ENCODE data around the gene STAG3. TPM values are rescaled to one million over a fixed set of nuclear protein-coding genes. Genes with fewer than 3 reads are reported as not detected.

STAG3 gene
- total and polyA plus RNA-seq, 2 donors (not counting 3 experiments of a cell fraction or from before 2014, with no cell fraction given) = 0.29 to 1.4 TPM

- no peaks in the 10 kb centered on the region for H4K20me1 ChIP-seq (replicated peaks; ENCODE audit: control insufficient read depth, extremely low read depth, insufficient read depth, low read length)
- no peak overlapping the region for H3K27ac ChIP-seq (ENCODE audit: insufficient read depth, low read depth, low read length)
- no peak overlapping the region for H2AFZ ChIP-seq (ENCODE audit: low read depth, low read length)
- H3K4me1 ChIP-seq (ENCODE audit: control insufficient read depth, extremely low read depth, insufficient read depth, low read length) = peaks cover 14% of the 10 kb centered on the region
- no peaks in the 10 kb centered on the region for H3K79me2 ChIP-seq (ENCODE audit: control insufficient read depth, insufficient read depth, low read length)
- DNase-seq (ENCODE audit: low read depth, low spot score) (no peak), FAIRE-seq (no peak)
- no peaks in the 10 kb centered on the region for H3K9me1 ChIP-seq (replicated peaks; ENCODE audit: control insufficient read depth, extremely low read depth, insufficient read depth, low read length)
- no peaks in the 10 kb centered on the region for H3K9me3 ChIP-seq (replicated peaks; ENCODE audit: control insufficient read depth, insufficient read depth, low read length)
- dilution Hi-C loops (cut with MboI; ENCODE audit: extremely low pct_ligation_motif_present, low sequenced_read_pairs) (no loop called here), intact Hi-C loops (cut with micrococcal nuclease) (no loop called here)
- no peak overlapping the region for H3K4me3 ChIP-seq (replicated peaks in 1 of 3; ENCODE audit: insufficient read depth in 1 of 3, low read depth in 1 of 3, low read length in 3 of 3)
- TF ChIP-seq MAX (IDR thresholded peaks at IDR 0.05; ENCODE audit: insufficient read depth, insufficient read length) = no peak
- no peak for TF ChIP-seq POLR2A (IDR thresholded peaks at IDR 0.05; ENCODE audit: low read depth, low read length)
- no peak for TF ChIP-seq JUN (IDR thresholded peaks at IDR 0.05; ENCODE audit: borderline replicate concordance, insufficient read depth, insufficient read length, low read depth)
- no peak for TF ChIP-seq EZH2 (IDR thresholded peaks at IDR 0.05; ENCODE audit: borderline replicate concordance, low read depth, low read length, severe bottlenecking)
- TF ChIP-seq FOS (IDR thresholded peaks at IDR 0.05; ENCODE audit: borderline replicate concordance, insufficient read depth, low read length) = no peak
- no peak for TF ChIP-seq CTCF (IDR thresholded peaks at IDR 0.05; ENCODE audit: extremely low read depth in 1 of 2, insufficient read depth in 1 of 2, low read depth in 1 of 2, low read length in 2 of 2)
- TF ChIP-seq GATA2 (IDR thresholded peaks at IDR 0.05; ENCODE audit: insufficient read depth, insufficient read length, low read depth, low read length) = no peak
- no peak for TF ChIP-seq POLR2AphosphoS5 (IDR thresholded peaks at IDR 0.05; ENCODE audit: insufficient read depth, low read depth, low read length)
- TF ChIP-seq MYC (IDR thresholded peaks at IDR 0.05; ENCODE audit: low read depth, low read length) = no peak
- CTCF ChIA-PET = interaction anchor here (1.1 to 4.4 kb wide), 4 partner anchors 8 to 21 kb away, joined by 3 to 17 read pairs (median 6); partner anchors contain the start of genes GPC2 and STAG3
- POLR2A ChIA-PET = interaction anchor here (0.7 kb wide), 1 partner anchor 38 kb away, joined by 5 read pairs; no protein-coding TSS in a partner anchor
- BruUV-seq (replicated peaks) = no TSS peak
- H3K36me3 ChIP-seq (ENCODE audit: control insufficient read depth in 2 of 2, extremely low read depth in 1 of 2, insufficient read depth in 2 of 2, low read length in 2 of 2) = peaks cover 0 to 3% of the 10 kb centered on the region in 2 experiments
- H3K4me2 ChIP-seq (ENCODE audit: insufficient read depth, low read length) = no peak overlapping the region
- peaks cover 4 to 15% of the 10 kb centered on the region in 2 experiments for H3K27me3 ChIP-seq (ENCODE audit: control insufficient read depth in 2 of 2, insufficient read depth in 2 of 2, low read length in 2 of 2)
- no peak overlapping the region for H3K9ac ChIP-seq (replicated peaks; ENCODE audit: extremely low read depth, insufficient read depth, low read length)
Observed at GRCh38 chr7:100169147-100169850, 8.4 kb upstream of the STAG3 start.

Measured in endothelial cell of umbilical vein (primary cell).